BLaER1 (cell line): ENCODE data around the gene TRIM61.
"Not testable (repeated sequence)": the region's sequence is repeated elsewhere in the genome, so short reads cannot be mapped to it uniquely, and the experiment has no call there.

Source experiments
- H3K27ac ChIP-seq: shearing (Covaris generic); formaldehyde crosslinking; 2 replicates; pipeline ENCODE4 v1.8.1; 2022
- H3K27me3 ChIP-seq: shearing (Covaris generic); formaldehyde crosslinking; 2 replicates; pipeline ENCODE4 v1.8.1; 2022
- H3K36me3 ChIP-seq: shearing (Covaris generic); formaldehyde crosslinking; 2 replicates; pipeline ENCODE4 v1.8.1; 2022
- H3K4me1 ChIP-seq: shearing (Covaris generic); formaldehyde crosslinking; 2 replicates; pipeline ENCODE4 v1.8.1; 2022
- H3K4me2 ChIP-seq: shearing (Covaris generic); formaldehyde crosslinking; 2 replicates; pipeline ENCODE4 v1.8.1; 2022
- H3K4me3 ChIP-seq: shearing (Covaris generic); formaldehyde crosslinking; 2 replicates; pipeline ENCODE4 v1.8.1; 2022
- H3K9ac ChIP-seq: shearing (Covaris generic); formaldehyde crosslinking; 2 replicates; pipeline ENCODE4 v1.8.1; 2022
- H3K9me3 ChIP-seq: shearing (Covaris generic); formaldehyde crosslinking; 2 replicates; pipeline ENCODE4 v1.8.1; 2022
- H4K20me1 ChIP-seq: shearing (Covaris generic); formaldehyde crosslinking; 2 replicates; pipeline ENCODE4 v1.8.1; 2022
- Cebpa-rat ChIP-seq: shearing (Covaris generic); IDR thresholded peaks from 2 replicates; pipeline ENCODE4 v1.8.1; 2022

TRIM61 gene

GRCh38 chr4:164956766-164957643 lies 20.5 kb downstream of the TRIM61 start:
- no peak overlapping the region for H3K27ac ChIP-seq
- no peak overlapping the region for H3K4me2 ChIP-seq
- no peak overlapping the region for H3K4me3 ChIP-seq
- H4K20me1 ChIP-seq: no peaks in the 10 kb centered on the region
- H3K36me3 ChIP-seq: no peaks in the 10 kb centered on the region
- H3K9ac ChIP-seq: no peak overlapping the region
- no peaks in the 10 kb centered on the region for H3K4me1 ChIP-seq
- H3K9me3 ChIP-seq: no peaks in the 10 kb centered on the region
- H3K27me3 ChIP-seq: no peaks in the 10 kb centered on the region
- TF ChIP-seq Cebpa-rat: no peak

GRCh38 chr4:164955107-164955805 lies 22.2 kb downstream of the TRIM61 start:
- Histone ChIP-seq H3K4me2 (no peak overlapping the region), H3K9me3 (no peaks in the 10 kb centered on the region)

GRCh38 chr4:164952551-164952950 lies 24.9 kb downstream of the TRIM61 start:
- H3K4me3 ChIP-seq: no peak overlapping the region
- TF ChIP-seq Cebpa-rat: no peak
- H3K9ac ChIP-seq: no peak overlapping the region
- no peak overlapping the region for H3K4me2 ChIP-seq
- H3K9me3 ChIP-seq: no peaks in the 10 kb centered on the region
- H3K27ac ChIP-seq: no peak overlapping the region
- H4K20me1 ChIP-seq: no peaks in the 10 kb centered on the region
- H3K27me3 ChIP-seq: no peaks in the 10 kb centered on the region
- H3K36me3 ChIP-seq: no peaks in the 10 kb centered on the region
- H3K4me1 ChIP-seq: peaks cover 4% of the 10 kb centered on the region; the same call in 1 of the 2 replicates

More at GRCh38 chr4:164955107-164955805, 22.2 kb downstream of the TRIM61 start:
- Histone ChIP-seq H3K4me1 (no peaks in the 10 kb centered on the region), H3K27ac (no peak overlapping the region), H3K36me3 (no peaks in the 10 kb centered on the region), H3K9ac (no peak overlapping the region), H4K20me1 (no peaks in the 10 kb centered on the region), H3K27me3 (no peaks in the 10 kb centered on the region), H3K4me3 (no peak overlapping the region)
- TF ChIP-seq Cebpa-rat: no peak

GRCh38 chr4:164949448-164950143 lies 27.9 kb downstream of the TRIM61 start:
- Histone ChIP-seq H4K20me1 (no peaks in the 10 kb centered on the region), H3K4me1 (peaks cover 4% of the 10 kb centered on the region; the same call in 1 of the 2 replicates), H3K4me2 (no peak overlapping the region), H3K9me3 (no peaks in the 10 kb centered on the region), H3K36me3 (no peaks in the 10 kb centered on the region), H3K27ac (no peak overlapping the region), H3K4me3 (no peak overlapping the region), H3K27me3 (no peaks in the 10 kb centered on the region), H3K9ac (no peak overlapping the region)
- TF ChIP-seq Cebpa-rat: no peak

- Histone ChIP-seq H3K4me2 (no peak overlapping the region), H3K27ac (no peak overlapping the region), H3K9me3 (no peaks in the 10 kb centered on the region), H3K27me3 (no peaks in the 10 kb centered on the region), H3K36me3 (no peaks in the 10 kb centered on the region), H3K9ac (no peak overlapping the region), H3K4me1 (peaks cover 4% of the 10 kb centered on the region; the same call in 1 of the 2 replicates), H3K4me3 (no peak overlapping the region), H4K20me1 (no peaks in the 10 kb centered on the region)
- TF ChIP-seq Cebpa-rat: no peak
These were observed 28.5 kb downstream of the TRIM61 start for GRCh38 chr4:164948975-164949374.

- not testable (repeated sequence) for H3K9me3 ChIP-seq, H3K27ac ChIP-seq, H3K4me2 ChIP-seq, H3K4me1 ChIP-seq, H3K4me3 ChIP-seq, H3K9ac ChIP-seq, H3K27me3 ChIP-seq, H3K36me3 ChIP-seq, H4K20me1 ChIP-seq
These were observed 29.5 kb downstream of the TRIM61 start for GRCh38 chr4:164948006-164948405.

GRCh38 chr4:164946810-164947209 lies 30.6 kb downstream of the TRIM61 start:
- H3K4me1 ChIP-seq: peaks cover 4% of the 10 kb centered on the region; the same call in 1 of the 2 replicates
- H3K4me3 ChIP-seq: no peak overlapping the region
- no peaks in the 10 kb centered on the region for H3K27me3 ChIP-seq
- no peak overlapping the region for H3K9ac ChIP-seq
- H4K20me1 ChIP-seq: no peaks in the 10 kb centered on the region
- no peak overlapping the region for H3K27ac ChIP-seq
- no peak for TF ChIP-seq Cebpa-rat
- H3K9me3 ChIP-seq: no peaks in the 10 kb centered on the region
- no peak overlapping the region for H3K4me2 ChIP-seq
- no peaks in the 10 kb centered on the region for H3K36me3 ChIP-seq

GRCh38 chr4:164945146-164945545 lies 32.3 kb downstream of the TRIM61 start:
- H3K27me3 ChIP-seq: no peaks in the 10 kb centered on the region
- no peak overlapping the region for H3K4me3 ChIP-seq
- H3K36me3 ChIP-seq: no peaks in the 10 kb centered on the region
- no peak overlapping the region for H3K27ac ChIP-seq
- no peak for TF ChIP-seq Cebpa-rat
- peaks cover 4% of the 10 kb centered on the region; the same call in 1 of the 2 replicates for H3K4me1 ChIP-seq
- no peaks in the 10 kb centered on the region for H3K9me3 ChIP-seq
- no peak overlapping the region for H3K9ac ChIP-seq
- no peaks in the 10 kb centered on the region for H4K20me1 ChIP-seq
- no peak overlapping the region for H3K4me2 ChIP-seq

GRCh38 chr4:164943192-164943591 lies 34.3 kb downstream of the TRIM61 start:
- H3K4me1 ChIP-seq: peaks cover 3% of the 10 kb centered on the region; the same call in 1 of the 2 replicates
- H4K20me1 ChIP-seq: no peaks in the 10 kb centered on the region
- no peak overlapping the region for H3K4me3 ChIP-seq
- no peaks in the 10 kb centered on the region for H3K36me3 ChIP-seq
- no peaks in the 10 kb centered on the region for H3K9me3 ChIP-seq
- H3K27me3 ChIP-seq: no peaks in the 10 kb centered on the region
- no peak overlapping the region for H3K27ac ChIP-seq
- no peak overlapping the region for H3K9ac ChIP-seq
- no peak overlapping the region for H3K4me2 ChIP-seq
- no peak for TF ChIP-seq Cebpa-rat
